HG03439 (cell line): ENCODE data around the gene EMSY.
"Not testable (repeated sequence)": the region's sequence is repeated elsewhere in the genome, so short reads cannot be mapped to it uniquely, and the experiment has no call there.

ENCODE experiments used
- ATAC-seq: cut with Tn5 transposase; IDR thresholded peaks from one replicate; pipeline ENCODE4 v1.9.1; 2021; ENCODE audit warnings: mild to moderate bottlenecking, moderate library complexity; ENCODE audit not compliant: unreplicated experiment

EMSY gene

DNA sequence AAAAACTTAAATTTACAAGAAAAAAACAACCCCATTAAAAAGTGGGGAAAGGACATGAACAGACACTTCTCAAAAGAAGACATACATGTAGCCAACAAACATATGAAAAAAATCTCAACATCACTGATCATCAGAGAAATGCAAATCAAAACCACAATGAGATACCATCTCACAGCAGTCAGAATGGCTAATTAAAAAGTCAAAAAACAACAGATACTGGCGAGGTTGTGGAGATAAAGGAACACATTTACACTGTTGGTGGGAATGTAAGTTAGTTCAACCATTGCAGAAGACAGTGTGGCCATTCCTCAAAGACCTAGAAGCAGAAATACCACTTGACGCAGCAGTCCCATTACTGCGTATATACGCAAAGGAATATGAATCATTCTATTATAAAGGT, 150.3 kb downstream of the EMSY start:
- ATAC-seq, result not testable (repeated sequence)

DNA sequence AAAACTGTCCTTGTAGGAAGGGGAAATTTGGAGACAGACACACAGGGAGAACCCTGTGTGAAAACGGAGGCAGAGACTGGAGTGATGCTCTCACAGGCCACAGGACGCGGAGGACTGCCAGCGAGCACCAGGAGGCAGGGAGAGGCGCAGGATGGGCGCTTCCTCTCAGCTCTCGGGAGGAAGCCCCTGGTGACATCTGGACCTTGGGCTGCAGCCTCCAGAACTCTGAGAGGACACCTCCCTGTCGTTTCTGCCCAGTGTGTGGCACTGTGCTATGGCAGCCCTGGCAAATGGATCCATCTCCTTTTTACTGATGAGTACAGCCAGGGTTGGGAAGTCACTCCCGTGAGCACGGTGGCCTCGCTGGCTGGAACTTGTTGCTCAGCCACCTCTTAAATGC, 151.8 kb downstream of the EMSY start:
- ATAC-seq, result no peak

DNA sequence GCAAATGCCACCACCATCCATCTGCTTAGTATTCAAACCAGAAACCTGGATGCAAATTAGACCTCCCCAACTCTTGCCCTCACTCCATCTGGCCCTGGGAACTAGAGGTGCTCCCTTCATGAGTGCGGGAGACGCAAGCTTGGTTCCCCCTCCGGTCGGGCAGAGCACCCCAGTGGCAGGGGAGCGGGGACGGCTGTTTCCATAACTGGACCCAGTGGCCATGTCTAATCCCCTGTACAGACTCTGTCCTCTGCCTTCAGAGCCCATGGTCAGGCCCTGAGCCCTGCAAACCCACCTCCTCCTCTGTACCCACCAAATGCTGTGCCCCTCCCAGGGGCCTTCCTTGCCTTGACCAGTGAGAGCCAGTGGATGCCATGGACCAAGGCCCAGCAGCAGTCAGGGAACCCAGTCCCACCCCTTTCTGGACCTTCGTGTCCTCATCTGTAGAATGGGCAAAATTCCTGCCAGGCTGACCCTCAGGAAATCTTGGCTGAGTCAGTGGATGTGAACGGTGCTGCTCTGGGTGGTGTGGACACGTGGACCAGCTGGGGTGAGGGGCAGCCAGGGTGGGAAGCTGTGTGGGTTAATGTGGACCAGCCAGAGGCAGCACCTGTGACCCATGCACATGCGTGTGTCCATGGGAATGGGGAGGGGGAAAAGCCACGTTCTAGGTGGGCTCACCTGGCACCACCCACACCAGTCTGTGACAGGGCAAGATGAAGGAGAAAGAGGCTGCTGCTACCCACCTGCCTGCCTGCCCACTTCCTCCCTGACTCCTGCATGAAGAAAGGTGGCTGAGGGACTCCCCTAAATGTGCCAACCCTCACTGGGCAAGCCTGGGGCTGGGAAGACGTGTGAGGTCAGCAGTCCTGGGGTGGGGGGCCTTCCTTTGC, 153.0 kb downstream of the EMSY start:
- no peak for ATAC-seq

DNA sequence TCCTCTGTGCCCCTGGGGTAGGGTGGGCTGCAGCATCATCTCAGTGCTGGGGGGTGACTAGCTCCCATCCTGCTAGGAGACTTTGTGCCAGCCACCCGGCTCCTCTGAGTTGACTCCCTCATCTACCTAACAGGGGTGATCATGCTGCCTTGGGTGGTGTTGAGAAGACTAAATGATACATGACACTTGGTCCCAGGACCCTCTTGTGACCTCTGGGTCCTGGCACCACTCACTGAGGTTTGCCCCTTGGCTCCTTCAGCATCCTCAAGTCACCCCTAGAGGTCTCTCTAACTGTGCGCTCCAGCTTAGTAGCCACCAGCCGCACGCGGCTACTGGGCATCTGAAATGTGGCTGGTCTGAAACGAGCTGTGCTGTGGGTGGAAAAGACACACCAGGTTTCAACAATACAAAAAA, 153.6 kb downstream of the EMSY start:
- ATAC-seq, result no peak

DNA sequence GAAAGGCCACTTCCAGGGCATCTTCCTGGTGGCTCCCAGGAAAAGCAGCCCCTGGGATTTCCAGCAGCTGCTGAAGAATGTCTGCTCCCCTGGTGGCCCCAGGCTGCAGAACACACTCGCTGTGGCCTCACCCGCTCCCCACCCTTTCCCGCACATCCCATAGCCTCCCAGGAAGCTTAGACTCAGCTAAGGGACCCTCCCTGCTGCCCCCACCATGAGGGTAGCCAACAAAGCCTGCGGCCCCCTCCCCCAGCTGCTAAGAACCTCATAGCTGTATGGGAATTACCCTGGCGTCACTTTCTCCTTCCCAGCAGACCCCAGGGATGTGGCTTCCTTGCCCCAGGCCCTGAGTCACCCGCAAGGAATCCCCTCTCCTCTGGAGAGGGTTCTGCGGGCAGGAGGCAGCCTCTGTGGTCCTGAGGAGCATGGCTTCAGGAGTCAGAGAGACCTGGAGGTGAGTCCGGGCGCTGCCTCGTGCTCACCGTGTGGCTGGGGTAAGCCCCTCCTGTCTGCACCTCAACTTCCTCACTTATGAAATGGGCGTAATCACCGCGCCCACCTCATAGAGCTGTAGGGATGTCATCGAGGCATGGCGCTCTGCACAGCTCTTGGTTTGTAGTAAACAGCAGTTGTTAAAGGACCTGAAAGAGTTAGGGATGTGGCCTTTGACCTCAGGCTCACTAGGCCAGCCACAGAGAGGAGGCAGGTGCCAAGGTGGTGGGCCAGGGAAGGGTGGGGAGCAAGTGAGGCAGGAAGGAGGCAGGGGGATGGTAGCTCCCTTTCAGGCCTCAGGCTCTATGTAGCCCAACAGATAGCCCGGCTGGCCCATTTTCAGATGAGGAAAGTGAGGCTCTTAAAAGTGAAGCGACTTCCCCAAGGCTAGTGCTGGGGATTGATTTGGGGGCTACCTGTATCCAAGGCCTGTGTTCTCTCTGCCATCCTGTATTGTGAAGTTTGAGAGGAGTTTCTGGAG, 154.5 kb downstream of the EMSY start:
- no peak for ATAC-seq

DNA sequence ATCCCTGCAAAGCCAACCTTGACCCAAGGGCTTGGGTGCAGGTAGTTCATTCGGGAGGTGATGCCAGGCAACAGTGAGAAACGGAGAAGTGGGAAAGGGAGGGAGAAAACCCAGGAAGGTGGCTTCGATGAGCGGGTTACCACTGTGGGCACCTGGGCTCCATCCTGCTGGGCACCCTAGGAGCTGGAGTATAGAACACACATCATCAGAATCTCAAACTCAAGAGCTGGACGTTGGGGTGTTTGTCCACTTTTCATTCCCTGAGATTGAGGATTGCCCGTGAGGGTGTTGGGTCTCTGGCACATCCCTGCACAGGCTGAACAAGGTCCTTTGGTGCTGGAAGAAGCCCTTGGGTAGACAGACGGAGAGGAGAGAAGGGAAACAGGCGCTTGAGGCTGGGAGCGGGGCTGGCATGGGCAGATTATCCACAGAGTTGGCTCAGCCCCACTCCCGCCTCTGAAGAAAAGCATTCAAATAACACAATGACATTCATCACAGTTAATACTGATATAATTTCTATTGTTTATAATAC, 155.4 kb downstream of the EMSY start:
- no peak for ATAC-seq

DNA sequence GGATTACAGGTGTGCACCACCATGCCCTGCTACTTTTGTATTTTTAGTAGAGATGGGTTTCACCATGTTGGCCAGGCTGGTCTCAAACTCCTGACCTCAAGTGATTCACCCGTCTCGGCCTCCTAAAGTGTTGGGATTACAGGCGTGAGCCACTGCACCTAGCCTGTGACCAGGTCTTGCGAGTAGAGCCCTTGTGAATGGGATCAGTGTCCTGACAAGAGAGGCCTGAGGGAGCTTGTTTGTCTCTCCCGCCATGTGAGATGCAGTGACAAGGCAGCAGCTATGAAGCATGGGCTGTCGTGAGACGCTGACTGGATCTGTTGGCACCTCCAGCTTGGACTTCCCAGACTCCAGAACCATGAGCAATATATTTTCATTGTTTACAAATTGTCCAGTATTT, 156.5 kb downstream of the EMSY start:
- no peak for ATAC-seq

DNA sequence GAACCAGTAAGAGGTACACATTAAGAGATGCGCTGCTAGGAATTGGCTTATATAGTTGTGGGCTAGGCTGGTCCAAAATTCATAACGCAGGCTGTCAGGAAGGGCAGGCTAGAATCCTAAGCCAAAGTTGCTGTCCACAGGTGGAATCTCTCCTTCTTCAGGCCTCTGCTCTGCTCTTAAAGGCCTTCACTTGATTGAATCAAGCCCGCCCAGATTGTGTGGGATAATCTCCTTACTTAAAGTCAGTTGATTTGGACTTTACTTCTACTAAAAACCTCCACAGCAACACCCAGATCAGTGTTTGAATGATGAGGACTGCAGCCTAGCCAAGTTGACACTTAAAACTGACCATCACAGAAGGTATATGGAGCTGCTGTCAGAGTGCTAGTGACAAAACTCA, 156.9 kb downstream of the EMSY start:
- no peak for ATAC-seq

DNA sequence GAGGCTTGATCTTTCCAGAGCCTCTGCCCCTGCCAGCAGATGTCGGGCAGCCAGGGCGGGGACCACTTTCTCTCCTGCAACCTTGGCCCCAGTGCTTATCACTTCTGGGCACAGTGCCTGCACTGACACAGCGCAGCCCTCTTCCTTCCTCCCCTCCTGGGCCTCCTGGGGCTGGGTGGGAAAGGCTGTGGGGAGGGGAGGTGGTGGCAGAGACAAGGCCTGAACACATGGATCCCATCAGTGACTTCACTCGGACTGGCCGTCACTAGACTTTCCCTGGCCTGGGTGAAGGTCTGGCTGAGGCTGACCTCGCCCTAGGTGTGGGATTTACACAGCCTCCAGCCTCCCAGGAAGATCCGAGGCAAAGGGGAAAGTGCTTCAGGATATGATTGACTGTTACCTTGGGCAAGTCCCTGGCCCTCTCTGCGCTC, 157.6 kb downstream of the EMSY start:
- no peak for ATAC-seq
